MG63 (cell line): ENCODE results near the gene PCSK5. TPM values are rescaled to one million over a fixed set of nuclear protein-coding genes. Genes with fewer than 3 reads are reported as not detected.
A peak's percentile ranks its signal among the peaks of the same experiment; 100 is the strongest.

Experiments
- DNase-seq: peaks from one replicate; pipeline ENCODE4 v3.0.0-alpha.2; 2020
- H3K27me3 ChIP-seq: fragments of 250-450 bp; sonication (Bioruptor Pico); 2 replicates; pipeline ENCODE4 v1.5.1; 2020; ENCODE audit warnings: mild to moderate bottlenecking, moderate library complexity
- H3K36me3 ChIP-seq: fragments of 250-450 bp; sonication (Bioruptor Pico); 2 replicates; pipeline ENCODE4 v1.5.1; 2020; ENCODE audit warnings: mild to moderate bottlenecking, moderate library complexity
- H3K4me3 ChIP-seq: fragments of 250-450 bp; sonication (Bioruptor Pico); 2 replicates; pipeline ENCODE4 v1.5.1; 2020; ENCODE audit warnings: mild to moderate bottlenecking, moderate library complexity
- H3K9me3 ChIP-seq: fragments of 250-450 bp; sonication (Bioruptor Pico); 2 replicates; pipeline ENCODE4 v1.5.1; 2020; ENCODE audit warnings: mild to moderate bottlenecking, moderate library complexity
- total RNA-seq: library from RNA; depleted of rRNA; stranded (reverse); fragments of >200 nt; shearing (Covaris generic); gene quantifications from 2 replicates; pipeline ENCODE4 v1.2.3, GENCODE V29; 2014; ENCODE audit warnings: low replicate concordance

PCSK5 gene
- total RNA-seq, 1 experiment from 2014 or later: 0.13 TPM

GRCh38 chr9:76231001-76231400 is 340.5 kb downstream of the PCSK5 start:
- Histone ChIP-seq H3K27me3 (no peaks in the 10 kb centered on the region), H3K36me3 (no peaks in the 10 kb centered on the region), H3K4me3 (no peak overlapping the region), H3K9me3 (no peaks in the 10 kb centered on the region)
- DNase-seq: no peak

GRCh38 chr9:76232861-76233489 is 342.5 kb downstream of the PCSK5 start:
- no peaks in the 10 kb centered on the region for H3K27me3 ChIP-seq
- H3K36me3 ChIP-seq: no peaks in the 10 kb centered on the region
- no peak overlapping the region for H3K4me3 ChIP-seq
- DNase-seq: no peak
- no peaks in the 10 kb centered on the region for H3K9me3 ChIP-seq

GRCh38 chr9:76240578-76240977 is 350.1 kb downstream of the PCSK5 start:
- Histone ChIP-seq H3K4me3 (no peak overlapping the region), H3K9me3 (no peaks in the 10 kb centered on the region), H3K27me3 (no peaks in the 10 kb centered on the region), H3K36me3 (no peaks in the 10 kb centered on the region)
- no peak for DNase-seq

- H3K4me3 ChIP-seq: no peak overlapping the region
- H3K27me3 ChIP-seq: no peaks in the 10 kb centered on the region
- H3K9me3 ChIP-seq: no peaks in the 10 kb centered on the region
- no peak for DNase-seq
- no peaks in the 10 kb centered on the region for H3K36me3 ChIP-seq
These were observed 355.0 kb downstream of the PCSK5 start for GRCh38 chr9:76245518-76245917.

GRCh38 chr9:76246680-76247079 is 356.2 kb downstream of the PCSK5 start:
- Histone ChIP-seq H3K9me3 (no peaks in the 10 kb centered on the region), H3K27me3 (no peaks in the 10 kb centered on the region), H3K4me3 (no peak overlapping the region), H3K36me3 (no peaks in the 10 kb centered on the region)
- no peak for DNase-seq

- no peaks in the 10 kb centered on the region for H3K9me3 ChIP-seq
- no peak overlapping the region for H3K4me3 ChIP-seq
- no peaks in the 10 kb centered on the region for H3K36me3 ChIP-seq
- no peak for DNase-seq
- no peaks in the 10 kb centered on the region for H3K27me3 ChIP-seq
These were observed 357.0 kb downstream of the PCSK5 start for GRCh38 chr9:76247426-76247825.

- Histone ChIP-seq H3K36me3 (no peaks in the 10 kb centered on the region), H3K9me3 (no peaks in the 10 kb centered on the region), H3K27me3 (no peaks in the 10 kb centered on the region), H3K4me3 (no peak overlapping the region)
- no peak for DNase-seq
These were observed 358.8 kb downstream of the PCSK5 start for GRCh38 chr9:76249309-76249708.

- peak overlapping the region; percentile 19 for H3K4me3 ChIP-seq
- peak; percentile 80 for DNase-seq
- H3K36me3 ChIP-seq: no peaks in the 10 kb centered on the region
- H3K27me3 ChIP-seq: no peaks in the 10 kb centered on the region
- no peaks in the 10 kb centered on the region for H3K9me3 ChIP-seq
These were observed 365.4 kb downstream of the PCSK5 start for GRCh38 chr9:76255781-76256455.

GRCh38 chr9:76257311-76257710 is 366.8 kb downstream of the PCSK5 start:
- Histone ChIP-seq H3K36me3 (no peaks in the 10 kb centered on the region), H3K9me3 (no peaks in the 10 kb centered on the region), H3K4me3 (no peak overlapping the region), H3K27me3 (no peaks in the 10 kb centered on the region)
- DNase-seq: no peak

GRCh38 chr9:76266649-76267283 is 376.3 kb downstream of the PCSK5 start:
- no peak for DNase-seq
- Histone ChIP-seq H3K4me3 (no peak overlapping the region), H3K36me3 (no peaks in the 10 kb centered on the region), H3K9me3 (no peaks in the 10 kb centered on the region), H3K27me3 (no peaks in the 10 kb centered on the region)

- no peaks in the 10 kb centered on the region for H3K9me3 ChIP-seq
- H3K36me3 ChIP-seq: no peaks in the 10 kb centered on the region
- no peak overlapping the region for H3K4me3 ChIP-seq
- no peaks in the 10 kb centered on the region for H3K27me3 ChIP-seq
- no peak for DNase-seq
These were observed 376.8 kb downstream of the PCSK5 start for GRCh38 chr9:76267284-76267652.

GRCh38 chr9:76269789-76270188 is 379.3 kb downstream of the PCSK5 start:
- Histone ChIP-seq H3K9me3 (no peaks in the 10 kb centered on the region), H3K4me3 (no peak overlapping the region), H3K27me3 (no peaks in the 10 kb centered on the region), H3K36me3 (no peaks in the 10 kb centered on the region)
- DNase-seq: no peak

GRCh38 chr9:76271755-76272154 is 381.3 kb downstream of the PCSK5 start:
- H3K4me3 ChIP-seq: no peak overlapping the region
- no peaks in the 10 kb centered on the region for H3K9me3 ChIP-seq
- H3K27me3 ChIP-seq: no peaks in the 10 kb centered on the region
- H3K36me3 ChIP-seq: no peaks in the 10 kb centered on the region
- peak; percentile 13 for DNase-seq

GRCh38 chr9:76289042-76289441 is 398.6 kb downstream of the PCSK5 start:
- Histone ChIP-seq H3K4me3 (no peak overlapping the region), H3K36me3 (no peaks in the 10 kb centered on the region), H3K27me3 (no peaks in the 10 kb centered on the region), H3K9me3 (no peaks in the 10 kb centered on the region)
- DNase-seq: no peak

- DNase-seq: no peak
- Histone ChIP-seq H3K36me3 (no peaks in the 10 kb centered on the region), H3K27me3 (no peaks in the 10 kb centered on the region), H3K4me3 (no peak overlapping the region), H3K9me3 (no peaks in the 10 kb centered on the region)
These were observed 399.2 kb downstream of the PCSK5 start for GRCh38 chr9:76289703-76290102.

GRCh38 chr9:76290555-76290954 is 400.1 kb downstream of the PCSK5 start:
- Histone ChIP-seq H3K27me3 (no peaks in the 10 kb centered on the region), H3K36me3 (no peaks in the 10 kb centered on the region), H3K9me3 (no peaks in the 10 kb centered on the region), H3K4me3 (no peak overlapping the region)
- DNase-seq: no peak

GRCh38 chr9:76292246-76292645 is 401.8 kb downstream of the PCSK5 start:
- Histone ChIP-seq H3K4me3 (no peak overlapping the region), H3K9me3 (no peaks in the 10 kb centered on the region), H3K27me3 (no peaks in the 10 kb centered on the region), H3K36me3 (no peaks in the 10 kb centered on the region)
- no peak for DNase-seq

- no peaks in the 10 kb centered on the region for H3K9me3 ChIP-seq
- H3K36me3 ChIP-seq: no peaks in the 10 kb centered on the region
- H3K4me3 ChIP-seq: no peak overlapping the region
- no peak for DNase-seq
- no peaks in the 10 kb centered on the region for H3K27me3 ChIP-seq
These were observed 402.2 kb downstream of the PCSK5 start for GRCh38 chr9:76292658-76293057.
